Measurements from ENCODE around the gene STK39. TPM values are rescaled to one million over a fixed set of nuclear protein-coding genes. Genes with fewer than 3 reads are reported as not detected.

STK39 gene
- total RNA-seq, 1 donor from 2014 or later: 46.0 TPM

DNA sequence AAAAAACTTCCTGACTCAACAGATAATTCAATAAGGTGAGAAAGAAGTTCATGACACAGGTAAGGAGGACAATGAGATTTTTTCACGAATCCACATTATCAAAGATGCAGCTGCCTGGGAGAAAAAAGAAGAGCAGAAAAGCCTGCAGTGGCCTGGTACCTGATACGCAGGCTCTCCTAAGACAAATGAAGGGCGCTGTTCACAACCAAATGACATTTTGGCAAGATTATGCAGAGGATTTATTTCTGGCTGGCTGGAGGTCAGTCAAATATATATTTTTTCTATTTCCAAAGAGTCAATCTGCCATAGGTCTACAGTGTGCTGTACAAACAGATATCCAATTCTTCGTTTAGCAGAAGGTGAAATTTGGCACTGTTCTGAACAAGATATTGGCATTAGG is 257.3 kb downstream of the STK39 start:
- TF ChIP-seq, protein P1, sequence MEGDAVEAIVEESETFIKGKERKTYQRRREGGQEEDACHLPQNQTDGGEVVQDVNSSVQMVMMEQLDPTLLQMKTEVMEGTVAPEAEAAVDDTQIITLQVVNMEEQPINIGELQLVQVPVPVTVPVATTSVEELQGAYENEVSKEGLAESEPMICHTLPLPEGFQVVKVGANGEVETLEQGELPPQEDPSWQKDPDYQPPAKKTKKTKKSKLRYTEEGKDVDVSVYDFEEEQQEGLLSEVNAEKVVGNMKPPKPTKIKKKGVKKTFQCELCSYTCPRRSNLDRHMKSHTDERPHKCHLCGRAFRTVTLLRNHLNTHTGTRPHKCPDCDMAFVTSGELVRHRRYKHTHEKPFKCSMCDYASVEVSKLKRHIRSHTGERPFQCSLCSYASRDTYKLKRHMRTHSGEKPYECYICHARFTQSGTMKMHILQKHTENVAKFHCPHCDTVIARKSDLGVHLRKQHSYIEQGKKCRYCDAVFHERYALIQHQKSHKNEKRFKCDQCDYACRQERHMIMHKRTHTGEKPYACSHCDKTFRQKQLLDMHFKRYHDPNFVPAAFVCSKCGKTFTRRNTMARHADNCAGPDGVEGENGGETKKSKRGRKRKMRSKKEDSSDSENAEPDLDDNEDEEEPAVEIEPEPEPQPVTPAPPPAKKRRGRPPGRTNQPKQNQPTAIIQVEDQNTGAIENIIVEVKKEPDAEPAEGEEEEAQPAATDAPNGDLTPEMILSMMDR (conservative IDR thresholded peaks at IDR 0.05; ENCODE audit: low read depth, low read length): no peak
- no peak overlapping the region for H3K4me3 ChIP-seq (ENCODE audit: low read depth, low read length)
- no peak for DNase-seq (ENCODE audit: low read depth)

DNA sequence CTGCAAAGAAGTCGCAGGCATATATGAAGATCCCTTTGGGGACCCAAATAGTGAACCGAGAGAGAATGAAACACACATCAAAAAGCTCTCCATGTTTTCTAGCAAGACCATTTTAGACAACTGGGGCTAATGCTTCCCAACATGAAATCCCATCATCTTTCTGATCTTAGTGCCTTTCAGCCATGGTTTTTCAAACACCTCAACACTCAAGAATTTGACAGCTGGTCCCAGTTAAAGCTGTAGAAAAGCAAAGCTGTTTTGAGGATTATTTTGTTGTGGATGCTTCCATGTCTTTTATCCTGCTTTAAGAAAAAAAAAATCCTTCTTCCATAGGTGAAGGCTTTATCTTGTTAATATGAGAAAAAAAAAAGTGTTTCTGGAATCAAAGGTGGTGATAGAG is 259.1 kb downstream of the STK39 start:
- DNase-seq (ENCODE audit: low read depth): no peak
- no peak overlapping the region for H3K4me3 ChIP-seq (ENCODE audit: low read depth, low read length)
- TF ChIP-seq, protein P1 (conservative IDR thresholded peaks at IDR 0.05; ENCODE audit: low read depth, low read length): no peak

DNA sequence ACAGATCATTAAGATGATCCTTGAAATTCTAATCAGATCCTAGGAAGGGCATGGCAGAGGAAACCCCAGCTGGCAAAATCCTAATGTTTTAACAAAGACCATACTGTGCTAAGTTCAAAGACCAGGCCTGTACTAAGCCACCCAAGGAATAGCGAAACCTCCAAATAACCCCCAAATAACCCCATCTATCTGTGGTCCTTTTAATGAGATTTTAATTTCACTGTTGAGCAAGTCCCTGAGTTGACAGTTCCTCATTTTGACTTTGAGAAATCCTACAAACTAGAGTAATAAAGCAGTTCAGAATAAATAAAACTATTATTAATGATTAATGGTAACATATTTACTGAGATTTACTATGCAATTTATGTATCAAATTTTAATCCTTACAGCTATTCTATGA is 259.8 kb downstream of the STK39 start:
- TF ChIP-seq, protein P1 (conservative IDR thresholded peaks at IDR 0.05; ENCODE audit: low read depth, low read length): no peak
- no peak for DNase-seq (ENCODE audit: low read depth)
- H3K4me3 ChIP-seq (ENCODE audit: low read depth, low read length): no peak overlapping the region

DNA sequence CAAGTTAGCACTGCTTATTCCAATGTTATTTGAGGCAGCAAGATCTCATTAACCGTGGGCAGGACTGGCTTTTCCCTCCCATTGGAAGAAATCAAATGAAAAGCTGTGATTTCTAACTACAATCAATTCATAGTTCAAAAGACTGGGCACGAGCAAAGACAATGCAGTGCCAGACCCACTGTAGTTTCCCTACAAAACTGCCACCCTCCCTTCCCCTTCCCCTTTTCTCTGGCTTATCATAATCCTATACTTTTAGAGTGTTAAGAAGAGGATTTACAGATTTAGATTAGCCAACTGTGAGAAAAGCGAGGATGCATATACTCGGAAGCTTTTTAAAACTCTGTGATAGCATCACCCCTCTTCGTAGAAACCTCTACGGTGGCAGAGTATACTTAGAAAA is 260.4 kb downstream of the STK39 start:
- H3K4me3 ChIP-seq (ENCODE audit: low read depth, low read length): no peak overlapping the region
- TF ChIP-seq, protein P1 (conservative IDR thresholded peaks at IDR 0.05; ENCODE audit: low read depth, low read length): no peak
- DNase-seq (ENCODE audit: low read depth): no peak

DNA sequence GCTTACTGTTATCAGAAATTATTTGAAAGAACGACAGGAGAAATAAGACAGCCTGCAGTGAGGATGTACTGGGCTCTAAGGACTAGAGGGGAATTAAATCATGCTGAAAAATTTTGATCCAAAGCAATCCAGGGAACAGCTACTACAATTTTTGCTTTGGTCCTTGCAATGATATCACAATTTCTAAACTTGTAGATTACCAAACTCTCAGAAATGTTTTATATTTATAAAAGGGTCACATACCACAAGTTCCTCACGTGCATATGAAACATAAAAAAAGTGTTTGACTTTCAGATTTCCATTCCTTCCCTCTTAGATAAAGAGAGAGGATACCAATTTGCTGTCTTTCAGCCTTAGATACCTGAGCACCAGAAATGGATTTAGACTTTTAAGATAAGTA is 261.2 kb downstream of the STK39 start:
- TF ChIP-seq, protein P1 (conservative IDR thresholded peaks at IDR 0.05; ENCODE audit: low read depth, low read length): no peak
- no peak overlapping the region for H3K4me3 ChIP-seq (ENCODE audit: low read depth, low read length)
- no peak for DNase-seq (ENCODE audit: low read depth)

DNA sequence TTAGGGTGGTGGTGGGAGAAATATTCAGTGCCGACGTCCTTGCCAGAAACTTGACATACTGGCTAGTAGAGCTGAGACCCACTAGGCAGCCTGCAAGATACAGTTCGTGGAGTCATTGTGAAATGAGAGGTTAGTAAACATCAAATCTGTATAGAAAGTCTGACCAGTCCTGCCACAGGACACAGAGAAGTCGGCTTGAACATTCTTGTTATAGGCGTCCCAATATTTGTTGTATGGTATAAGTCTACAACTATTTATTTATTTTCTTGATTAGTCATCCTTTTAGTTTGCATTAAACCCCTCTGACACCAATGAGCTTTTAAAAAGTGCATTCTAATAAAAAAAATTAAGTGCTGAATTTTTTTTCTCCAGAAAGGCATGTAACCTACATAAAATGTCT is 265.4 kb downstream of the STK39 start:
- TF ChIP-seq, protein P1 (conservative IDR thresholded peaks at IDR 0.05; ENCODE audit: low read depth, low read length): no peak
- H3K4me3 ChIP-seq (ENCODE audit: low read depth, low read length): no peak overlapping the region
- DNase-seq (ENCODE audit: low read depth): no peak

DNA sequence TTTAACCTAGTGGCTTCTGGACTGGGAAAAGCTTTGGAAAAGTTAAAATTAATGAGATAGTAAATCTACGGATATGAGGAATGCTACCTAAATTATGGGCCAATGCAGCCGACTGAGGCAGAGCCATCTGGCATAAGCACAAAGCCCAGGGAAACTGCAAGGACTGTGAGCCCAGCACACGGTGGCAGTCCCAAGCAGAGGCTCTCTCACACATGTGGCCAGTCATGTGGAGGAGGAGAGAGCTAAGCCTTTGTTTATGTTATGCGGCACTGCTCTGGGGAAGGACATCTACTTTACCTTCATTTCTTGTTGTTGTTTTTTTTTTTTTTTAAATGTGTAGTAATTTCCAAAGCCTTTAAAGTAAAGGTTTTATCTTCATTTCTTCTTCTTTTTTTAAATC is 267.0 kb downstream of the STK39 start:
- no peak for DNase-seq (ENCODE audit: low read depth)
- H3K4me3 ChIP-seq (ENCODE audit: low read depth, low read length): no peak overlapping the region
- TF ChIP-seq, protein P1 (conservative IDR thresholded peaks at IDR 0.05; ENCODE audit: low read depth, low read length): no peak
